ENCODE measurements around the gene ACMSD. TPM values are rescaled to one million over a fixed set of nuclear protein-coding genes. Genes with fewer than 3 reads are reported as not detected.

The ACMSD gene
- total and polyA plus RNA-seq, 2 of the 13 experiments (the other 11 are each of a cell fraction or from before 2014, with no cell fraction given), result not detected

GRCh38 chr2:134917888-134918525 is 79.6 kb downstream of the ACMSD start (continued):
- TF ChIP-seq GATA4 (IDR thresholded peaks at IDR 0.05; ENCODE audit: borderline replicate concordance, low read depth) (peak; percentile 47; the same call in 1 of the 2 replicates), ZNF552 (CRISPR knock-in tag; IDR thresholded peaks at IDR 0.05; ENCODE audit: borderline replicate concordance) (no peak), KAT7 (CRISPR knock-in tag; IDR thresholded peaks at IDR 0.05; ENCODE audit: borderline replicate concordance) (no peak; the same call in 1 of the 2 replicates), U2AF2 (IDR thresholded peaks at IDR 0.05; ENCODE audit: low read depth, low read length) (peak; percentile 82), ZNF619 (CRISPR knock-in tag; IDR thresholded peaks at IDR 0.05) (no peak), SRSF4 (IDR thresholded peaks at IDR 0.05; ENCODE audit: low read depth, low read length, poor library complexity, severe bottlenecking) (peak; percentile 19), ZSCAN22 (CRISPR knock-in tag; IDR thresholded peaks at IDR 0.05) (no peak), ZNF44 (CRISPR knock-in tag; IDR thresholded peaks at IDR 0.05) (no peak), ZNF616 (CRISPR knock-in tag; IDR thresholded peaks at IDR 0.05; ENCODE audit: low read depth) (no peak), FUBP1 (CRISPR knock-in tag; IDR thresholded peaks at IDR 0.05; ENCODE audit: borderline replicate concordance) (no peak), SUZ12 (IDR thresholded peaks at IDR 0.05; ENCODE audit: low read depth, low read length) (no peak), RFX3 (CRISPR knock-in tag; IDR thresholded peaks at IDR 0.05) (no peak), KLF9 (CRISPR knock-in tag; IDR thresholded peaks at IDR 0.05; ENCODE audit: low read depth) (no peak), NCOR1 (IDR thresholded peaks at IDR 0.05; ENCODE audit: borderline replicate concordance, low read length) (no peak), KDM4B (CRISPR knock-in tag; IDR thresholded peaks at IDR 0.05) (0 out of 2 replicates have a peak, but pooled peaks have one; percentile 16), GABPB1 (CRISPR knock-in tag; IDR thresholded peaks at IDR 0.05) (peak; percentile 67), BRCA1 (CRISPR knock-in tag; IDR thresholded peaks at IDR 0.05) (no peak; the same call in 1 of the 2 replicates), SMARCC2 (IDR thresholded peaks at IDR 0.05) (no peak), TOE1 (CRISPR knock-in tag; IDR thresholded peaks at IDR 0.05) (no peak), ZBTB25 (CRISPR knock-in tag; IDR thresholded peaks at IDR 0.05) (no peak), SKI (IDR thresholded peaks at IDR 0.05; ENCODE audit: partially characterized antibody) (peak; percentile 31), HOXD1 (CRISPR knock-in tag; IDR thresholded peaks at IDR 0.05) (0 out of 2 replicates have a peak, but pooled peaks have one; percentile 10)
- TF ChIP-seq, protein P1, sequence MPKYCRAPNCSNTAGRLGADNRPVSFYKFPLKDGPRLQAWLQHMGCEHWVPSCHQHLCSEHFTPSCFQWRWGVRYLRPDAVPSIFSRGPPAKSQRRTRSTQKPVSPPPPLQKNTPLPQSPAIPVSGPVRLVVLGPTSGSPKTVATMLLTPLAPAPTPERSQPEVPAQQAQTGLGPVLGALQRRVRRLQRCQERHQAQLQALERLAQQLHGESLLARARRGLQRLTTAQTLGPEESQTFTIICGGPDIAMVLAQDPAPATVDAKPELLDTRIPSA (CRISPR knock-in tag; IDR thresholded peaks at IDR 0.05; ENCODE audit: borderline replicate concordance), result no peak
- TF ChIP-seq, protein P2, sequence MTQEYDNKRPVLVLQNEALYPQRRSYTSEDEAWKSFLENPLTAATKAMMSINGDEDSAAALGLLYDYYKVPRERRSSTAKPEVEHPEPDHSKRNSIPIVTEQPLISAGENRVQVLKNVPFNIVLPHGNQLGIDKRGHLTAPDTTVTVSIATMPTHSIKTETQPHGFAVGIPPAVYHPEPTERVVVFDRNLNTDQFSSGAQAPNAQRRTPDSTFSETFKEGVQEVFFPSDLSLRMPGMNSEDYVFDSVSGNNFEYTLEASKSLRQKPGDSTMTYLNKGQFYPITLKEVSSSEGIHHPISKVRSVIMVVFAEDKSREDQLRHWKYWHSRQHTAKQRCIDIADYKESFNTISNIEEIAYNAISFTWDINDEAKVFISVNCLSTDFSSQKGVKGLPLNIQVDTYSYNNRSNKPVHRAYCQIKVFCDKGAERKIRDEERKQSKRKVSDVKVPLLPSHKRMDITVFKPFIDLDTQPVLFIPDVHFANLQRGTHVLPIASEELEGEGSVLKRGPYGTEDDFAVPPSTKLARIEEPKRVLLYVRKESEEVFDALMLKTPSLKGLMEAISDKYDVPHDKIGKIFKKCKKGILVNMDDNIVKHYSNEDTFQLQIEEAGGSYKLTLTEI (CRISPR knock-in tag; conservative IDR thresholded peaks at IDR 0.05), result no peak
- TF ChIP-seq, protein P3, sequence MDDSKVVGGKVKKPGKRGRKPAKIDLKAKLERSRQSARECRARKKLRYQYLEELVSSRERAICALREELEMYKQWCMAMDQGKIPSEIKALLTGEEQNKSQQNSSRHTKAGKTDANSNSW (CRISPR knock-in tag; IDR thresholded peaks at IDR 0.05; ENCODE audit: borderline replicate concordance), result 0 out of 2 replicates have a peak, but pooled peaks have one; percentile 46
